Peyer's patch (tissue), 4 donors: ENCODE results near the gene LRRTM2.

Source experiments
- CTCF ChIP-seq, 6 experiments: fragments of 450-650 bp in 4 of 6; fragments of 200-600 bp in 2 of 6; sonication (generic) in 1 of 6; IDR thresholded peaks; one replicate each; pipeline ENCODE4 v1.5.1; 2017 to 2019; ENCODE audit warnings: antibody characterized with exemption in 6 of 6, mild to moderate bottlenecking in 3 of 6, moderate library complexity in 1 of 6
- POLR2A ChIP-seq, 2 donors: fragments of 450-650 bp; IDR thresholded peaks; one replicate each; pipeline ENCODE4 v1.5.1; 2017; ENCODE audit warnings: antibody characterized with exemption in 2 of 2, mild to moderate bottlenecking in 2 of 2, moderate library complexity in 2 of 2

GRCh38 chr5:138867011-138867410 is 8.1 kb downstream of the LRRTM2 start:
- no peak for TF ChIP-seq CTCF (IDR thresholded peaks at IDR 0.05)
- TF ChIP-seq POLR2A (IDR thresholded peaks at IDR 0.05) = no peak
